HG03066 (cell line): ENCODE measurements around the gene OTOGL.

Experiments
- ATAC-seq: cut with Tn5 transposase; IDR thresholded peaks from one replicate; pipeline ENCODE4 v1.9.1; 2021; ENCODE audit warnings: low read depth; ENCODE audit not compliant: unreplicated experiment

The OTOGL gene

DNA sequence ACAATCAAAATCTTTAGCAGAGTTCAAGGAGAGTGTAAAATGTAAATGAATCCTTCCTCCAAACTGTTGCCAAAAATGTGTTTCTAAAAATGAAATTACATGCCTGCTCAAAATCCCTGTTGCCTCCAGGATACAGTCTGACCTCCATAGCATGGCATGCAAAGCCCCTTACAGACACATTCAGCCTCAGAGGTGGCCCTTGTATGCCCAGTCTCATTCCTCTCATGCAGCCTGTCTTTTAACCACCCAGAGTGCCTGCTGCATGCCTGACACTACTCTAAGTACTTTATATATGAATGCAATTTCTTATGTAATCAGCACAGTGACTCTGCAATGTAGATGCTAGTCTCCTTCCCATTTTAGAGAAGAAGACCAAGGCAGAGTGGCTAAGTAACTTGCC is 320.3 kb downstream of the OTOGL start:
- no peak for ATAC-seq

GRCh38 chr12:80420075-80420474 is 320.7 kb downstream of the OTOGL start:
- no peak for ATAC-seq

- no peak for ATAC-seq
Measured at GRCh38 chr12:80422550-80422949, 323.2 kb downstream of the OTOGL start.
